Smooth muscle cell of the brain vasculature (primary cell): Measurements from ENCODE around the gene CHD6.
"Not testable (repeated sequence)": the region's sequence is repeated elsewhere in the genome, so short reads cannot be mapped to it uniquely, and the experiment has no call there.

Experiments
- DNase-seq: peaks from one replicate; pipeline ENCODE4 v3.0.0-alpha.2; 2012; ENCODE audit warnings: low read depth, low spot score

CHD6 gene

GRCh38 chr20:41538810-41539596, 79.2 kb downstream of the CHD6 start:
- no peak for DNase-seq

DNA sequence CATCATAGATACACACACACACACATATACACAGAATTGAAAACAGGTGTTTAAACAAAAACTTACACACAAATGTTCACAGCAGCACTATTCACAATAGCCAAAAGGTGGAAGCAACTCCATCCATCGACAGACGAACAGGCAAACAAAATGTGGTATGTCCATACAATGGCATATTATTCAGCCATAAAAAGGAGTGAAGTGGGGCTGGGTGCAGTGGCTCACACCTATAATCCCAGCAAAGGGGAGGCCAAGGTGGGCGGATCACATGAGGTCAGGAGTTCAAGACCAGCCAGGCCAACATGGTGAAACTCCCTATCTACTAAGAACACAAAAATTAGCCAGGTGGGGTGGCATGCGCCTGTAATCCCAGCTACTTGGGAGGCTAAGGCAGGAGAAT, 80.3 kb downstream of the CHD6 start:
- DNase-seq, result no peak

DNA sequence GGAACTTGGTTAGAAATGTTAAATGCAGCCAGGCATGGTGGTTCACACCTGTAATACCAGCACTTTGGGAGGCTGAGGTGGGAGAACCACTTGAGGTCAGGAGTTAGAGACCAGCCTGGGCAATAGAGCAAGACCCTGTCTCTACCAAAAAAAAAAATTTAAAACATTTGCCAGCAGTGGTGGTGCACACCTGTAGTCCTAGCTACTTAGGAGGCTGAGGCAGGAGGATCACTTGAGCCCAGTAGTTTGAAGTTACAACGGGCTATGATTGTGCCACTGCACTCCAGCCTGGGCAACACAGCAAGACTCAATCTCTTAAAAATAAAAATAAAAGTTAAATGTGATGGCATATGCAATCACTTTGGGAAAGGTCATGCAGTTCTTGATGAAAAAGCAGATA, 82.6 kb downstream of the CHD6 start:
- not testable (repeated sequence) for DNase-seq

DNA sequence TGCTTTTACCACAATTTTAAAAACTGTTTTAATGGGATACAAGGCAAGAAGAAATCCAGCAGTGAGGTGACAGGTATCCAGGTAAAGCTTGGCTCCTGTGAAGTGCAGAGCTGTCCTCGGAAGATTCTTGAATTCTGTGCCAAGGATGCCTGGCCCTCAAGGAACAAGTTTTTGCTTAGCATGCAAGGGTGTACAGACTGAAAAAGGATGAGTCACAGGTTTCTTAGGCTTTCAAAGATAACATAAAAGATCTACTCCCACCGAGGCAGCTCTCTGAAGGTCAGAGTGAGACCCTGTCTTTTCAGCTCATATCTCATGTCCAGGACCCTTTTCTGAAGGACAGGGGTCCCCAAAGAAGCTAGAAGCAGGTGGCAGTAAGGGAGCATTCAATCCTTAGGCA, 83.3 kb downstream of the CHD6 start:
- DNase-seq, result no peak

GRCh38 chr20:41534170-41534569, 84.0 kb downstream of the CHD6 start:
- no peak for DNase-seq

DNA sequence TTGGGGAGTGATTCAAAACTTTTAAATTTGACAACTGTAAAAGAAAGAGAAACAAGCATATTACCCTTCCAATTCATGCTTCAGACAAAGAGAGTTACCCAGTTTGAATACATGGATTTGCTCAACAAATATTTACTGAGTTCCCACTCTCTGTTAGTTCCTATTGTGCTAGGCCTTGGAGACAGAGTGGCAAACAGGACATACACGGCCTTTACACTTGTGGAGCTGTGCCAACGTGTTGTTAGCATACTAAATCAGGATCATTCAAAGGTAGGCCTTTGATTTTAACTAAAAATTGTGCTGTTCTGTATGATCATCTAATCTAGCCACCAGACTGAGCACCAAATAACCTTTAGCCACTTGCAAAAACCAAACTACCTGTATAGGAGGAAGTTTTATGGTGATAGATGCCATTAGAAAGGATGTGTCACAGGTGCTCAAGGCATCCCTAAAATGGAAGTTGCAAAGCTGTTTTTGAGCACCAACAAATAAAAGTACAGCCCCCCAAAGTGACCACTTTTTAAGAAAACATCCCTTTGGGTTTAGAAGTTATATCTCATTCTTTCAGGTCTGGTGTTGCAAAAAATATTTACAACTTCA, 84.5 kb downstream of the CHD6 start:
- DNase-seq, result no peak

DNA sequence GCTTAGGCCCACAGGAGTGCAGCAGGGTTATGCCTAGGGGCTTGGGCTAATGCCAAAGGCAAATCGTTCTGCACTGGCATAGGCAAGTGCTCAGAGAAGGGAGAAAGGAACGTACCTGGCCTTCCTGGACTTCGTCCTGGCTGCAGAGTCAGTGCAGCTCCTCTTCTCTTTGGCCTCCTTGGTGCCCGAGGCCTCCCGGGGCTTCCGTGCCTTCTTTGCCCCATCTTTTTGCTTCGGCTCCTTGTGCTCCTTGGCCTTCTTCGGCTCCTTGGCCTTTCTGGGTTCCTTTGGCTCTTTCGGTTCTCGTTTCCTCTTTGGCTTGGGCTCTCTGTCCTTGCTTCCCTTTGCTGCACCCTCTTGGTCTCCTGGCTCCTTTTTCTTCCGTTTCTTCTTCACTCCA, 85.2 kb downstream of the CHD6 start:
- DNase-seq, result no peak

DNA sequence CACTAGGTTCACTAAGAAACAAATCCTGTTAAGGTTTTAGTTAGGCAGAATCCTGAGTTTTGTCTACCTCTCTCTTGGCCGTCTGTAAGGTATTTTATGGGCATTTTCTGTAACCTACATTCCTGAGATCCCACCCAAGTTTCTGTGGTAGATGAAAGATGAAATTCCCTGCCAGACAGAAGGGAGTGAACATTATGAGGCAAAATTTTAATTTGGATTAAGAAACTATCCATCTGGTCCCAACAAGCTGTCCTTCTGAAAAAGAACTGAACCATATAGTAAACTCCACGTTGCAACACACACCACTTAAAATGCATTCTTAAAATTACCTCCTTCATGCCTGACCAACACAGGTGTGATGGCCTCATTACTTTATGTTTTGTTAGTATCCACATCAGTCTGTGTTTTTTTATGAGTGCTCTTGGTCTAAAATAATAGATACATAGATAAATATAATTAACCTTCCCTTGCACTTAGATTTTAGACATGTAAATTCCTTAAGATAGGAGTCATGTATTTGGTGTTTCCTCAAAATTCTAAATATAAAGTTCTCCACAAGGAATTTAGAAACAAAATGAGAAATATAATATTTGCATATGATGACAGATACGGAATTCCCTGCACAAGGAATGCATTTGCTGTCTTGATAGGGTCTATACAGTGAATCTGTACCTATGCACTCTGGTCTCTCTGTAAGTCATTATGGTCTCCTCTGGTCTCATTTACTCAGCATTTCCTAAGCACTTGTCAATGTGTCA, 86.5 kb downstream of the CHD6 start:
- no peak for DNase-seq

DNA sequence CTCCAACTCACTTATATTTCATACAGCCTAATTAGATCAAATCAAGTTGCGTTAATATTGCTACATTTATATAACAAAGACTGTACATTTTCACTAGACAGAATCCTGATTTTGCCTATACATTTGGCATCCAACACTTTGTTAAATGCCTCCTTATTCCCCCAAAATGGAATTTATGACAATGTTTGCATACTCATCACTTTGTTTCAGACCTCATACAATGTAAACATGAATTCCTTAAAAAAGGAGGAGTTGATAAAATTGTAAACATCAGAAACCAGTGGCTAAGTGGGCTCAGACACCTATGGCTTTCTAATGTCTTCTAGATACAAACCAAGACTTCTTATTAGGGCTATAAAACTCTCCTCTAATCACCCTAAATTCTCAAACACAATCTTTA, 87.3 kb downstream of the CHD6 start:
- DNase-seq, result no peak

DNA sequence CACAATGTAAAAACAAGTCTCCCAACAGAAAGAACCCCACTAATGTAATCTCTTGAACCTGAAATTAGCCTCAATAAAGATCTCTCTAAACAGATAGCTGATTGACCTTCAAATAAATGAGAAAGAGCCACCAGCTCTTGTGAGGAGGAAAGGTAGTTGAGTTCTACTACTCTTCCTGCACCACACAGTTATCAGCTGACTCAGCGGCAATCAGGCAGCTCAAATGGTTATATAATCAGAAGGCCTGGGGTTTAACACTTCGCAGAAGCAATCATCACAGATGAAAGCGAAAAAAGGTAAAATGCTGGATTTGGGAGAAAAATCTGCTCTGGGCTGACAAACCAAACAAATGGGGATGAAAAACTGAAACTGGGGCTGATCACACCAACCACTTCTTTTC, 91.8 kb downstream of the CHD6 start:
- DNase-seq, result no peak

- no peak for DNase-seq
Measured at GRCh38 chr20:41524980-41525613, 93.1 kb downstream of the CHD6 start.

DNA sequence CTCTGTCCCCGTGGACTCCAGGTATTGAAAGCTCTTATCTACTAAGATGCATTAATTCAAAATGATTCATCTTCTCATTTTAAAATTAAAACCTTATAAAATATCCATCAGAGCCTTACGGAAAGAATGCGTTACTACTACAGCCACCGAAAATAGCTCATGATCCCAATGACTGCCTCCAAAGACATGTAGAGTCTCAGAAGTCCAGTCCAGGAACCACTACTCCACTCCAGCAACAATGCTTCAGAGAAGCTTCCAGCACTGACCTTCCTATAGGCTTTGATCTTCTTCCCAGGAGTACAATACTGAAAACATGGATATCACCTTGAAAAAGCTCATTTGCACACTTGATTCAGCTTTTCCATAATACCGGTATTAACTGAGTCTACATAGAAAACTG, 94.3 kb downstream of the CHD6 start:
- no peak for DNase-seq

DNA sequence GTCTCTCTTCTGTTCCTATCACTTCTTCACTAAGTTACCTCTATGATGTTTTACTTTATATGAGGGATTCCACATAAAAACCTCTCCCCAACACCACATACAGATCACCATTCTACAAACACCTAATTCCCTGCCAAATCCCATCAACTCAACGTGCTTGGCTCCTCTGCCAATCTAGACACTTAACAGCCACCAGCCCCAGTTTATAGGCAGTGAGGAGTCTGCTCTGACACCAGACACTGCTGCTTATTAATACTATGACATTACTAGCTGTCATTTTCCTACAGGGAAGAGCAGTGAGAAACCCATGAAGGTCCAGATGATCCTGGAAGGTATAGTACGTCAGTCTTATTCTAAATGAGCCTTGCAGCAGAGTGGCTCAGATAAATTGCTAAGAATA, 104.3 kb downstream of the CHD6 start:
- DNase-seq, result no peak

DNA sequence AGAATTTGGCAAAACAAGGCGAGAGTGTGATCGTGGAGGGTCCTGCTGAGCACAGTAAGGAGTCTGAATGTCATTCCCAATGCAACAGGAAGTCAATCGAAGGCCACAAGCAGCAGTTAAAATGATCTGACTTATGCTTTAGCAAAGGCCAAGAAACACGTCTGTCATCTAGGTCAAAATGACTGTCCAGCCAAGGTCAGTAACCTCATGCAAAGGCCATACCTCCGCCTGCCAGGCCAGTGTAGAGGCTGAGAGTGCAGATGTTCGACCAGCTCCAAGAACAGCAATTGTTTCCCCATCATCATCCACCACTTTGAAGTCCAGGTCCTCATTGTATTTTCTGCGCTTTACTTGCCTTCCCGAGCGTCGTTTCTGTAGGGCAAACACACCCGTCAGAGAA, 105.6 kb downstream of the CHD6 start:
- DNase-seq, result peak; percentile 20

- DNase-seq, result no peak
Measured at GRCh38 chr20:41510847-41511450, 107.2 kb downstream of the CHD6 start.

GRCh38 chr20:41510224-41510623, 108.0 kb downstream of the CHD6 start:
- no peak for DNase-seq

- DNase-seq, result no peak
Measured at GRCh38 chr20:41509316-41510200, 108.6 kb downstream of the CHD6 start.

GRCh38 chr20:41508335-41508734, 109.8 kb downstream of the CHD6 start:
- no peak for DNase-seq

DNA sequence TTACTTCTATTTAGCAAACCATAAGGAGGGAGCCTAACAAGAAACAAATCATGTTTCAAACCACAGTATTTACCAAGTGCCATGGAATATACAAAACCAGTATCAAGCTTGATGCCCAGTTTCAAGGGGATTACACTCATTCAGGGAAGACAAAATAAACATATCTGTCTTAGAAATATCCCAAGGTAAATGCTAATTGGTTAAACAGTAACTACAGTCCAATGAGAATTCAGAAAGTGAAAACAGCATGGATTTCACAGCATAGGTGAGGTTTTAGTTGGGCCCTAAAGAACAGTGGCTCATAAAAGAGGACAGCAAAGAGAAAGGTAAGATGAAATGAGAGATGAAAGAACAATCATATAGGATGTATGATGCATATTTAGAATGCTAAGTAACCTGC, 110.3 kb downstream of the CHD6 start:
- no peak for DNase-seq

DNA sequence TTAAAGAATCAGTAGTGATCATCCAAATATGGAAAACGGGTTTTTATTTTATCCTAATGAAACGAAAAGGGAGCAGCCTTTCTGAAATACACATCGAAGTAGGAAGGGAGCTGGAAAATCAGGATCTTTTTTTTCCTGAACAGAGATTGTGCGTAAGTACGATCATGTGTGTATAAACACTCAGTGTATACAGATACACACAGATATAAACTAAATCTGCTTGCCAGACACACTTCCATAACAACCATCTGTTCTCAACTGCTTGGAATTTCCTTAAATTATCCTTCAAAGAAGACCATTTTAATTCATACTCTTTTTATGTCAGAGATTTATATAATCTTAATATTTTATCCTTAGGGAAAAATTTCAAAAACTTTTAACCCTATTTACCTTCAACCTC, 110.7 kb downstream of the CHD6 start:
- no peak for DNase-seq
